HG03558 (cell line): ENCODE data around the gene LHX1.

ENCODE experiments used
- ATAC-seq: cut with Tn5 transposase; IDR thresholded peaks from one replicate; pipeline ENCODE4 v1.9.1; 2021; ENCODE audit warnings: moderate number of reproducible peaks; ENCODE audit not compliant: unreplicated experiment; ENCODE audit errors: extremely low read depth

Gene LHX1

GRCh38 chr17:36937001-36937958 is at the start of gene LHX1:
TSS of gene LHX1 (plus strand) at chr17:36937475. CDS start at chr17:36938198, 723 bp downstream.
- no peak for ATAC-seq

- no peak for ATAC-seq
Observed at GRCh38 chr17:36888236-36888951, 48.9 kb upstream of the LHX1 start.

- ATAC-seq, result no peak
Observed at GRCh38 chr17:36889770-36890349, 47.4 kb upstream of the LHX1 start.

- ATAC-seq, result no peak
Observed at GRCh38 chr17:36890398-36891168, 46.7 kb upstream of the LHX1 start.

- ATAC-seq, result no peak
Observed at GRCh38 chr17:36892112-36892838, 45.0 kb upstream of the LHX1 start.

- ATAC-seq, result no peak
Observed at GRCh38 chr17:36894177-36894576, 43.1 kb upstream of the LHX1 start.

GRCh38 chr17:36894925-36895324 is 42.4 kb upstream of the LHX1 start:
- no peak for ATAC-seq

- ATAC-seq, result no peak
Observed at GRCh38 chr17:36899250-36900159, 37.8 kb upstream of the LHX1 start.

- no peak for ATAC-seq
Observed at GRCh38 chr17:36900160-36900512, 37.1 kb upstream of the LHX1 start.

GRCh38 chr17:36901506-36901905 is 35.8 kb upstream of the LHX1 start:
- no peak for ATAC-seq

GRCh38 chr17:36907407-36907806 is 29.9 kb upstream of the LHX1 start:
- no peak for ATAC-seq

- no peak for ATAC-seq
Observed at GRCh38 chr17:36910513-36910912, 26.8 kb upstream of the LHX1 start.

GRCh38 chr17:36911001-36911400 is 26.3 kb upstream of the LHX1 start:
- no peak for ATAC-seq

- no peak for ATAC-seq
Observed at GRCh38 chr17:36913132-36913531, 24.1 kb upstream of the LHX1 start.

GRCh38 chr17:36918211-36918691 is 19.0 kb upstream of the LHX1 start:
- no peak for ATAC-seq

- no peak for ATAC-seq
Observed at GRCh38 chr17:36919407-36919968, 17.8 kb upstream of the LHX1 start.

GRCh38 chr17:36920032-36921005 is 17.0 kb upstream of the LHX1 start:
- no peak for ATAC-seq
